Liver (tissue), 3 donors: Measurements from ENCODE around the gene GTPBP3.

Experiments used
- ATF3 ChIP-seq: IDR thresholded peaks from 2 replicates; pipeline ENCODE4 v1.6.1; 2016; ENCODE audit warnings: antibody characterized with exemption
- CTCF ChIP-seq: fragments of 150-350 bp; IDR thresholded peaks from 2 replicates; pipeline ENCODE4 v1.5.1; 2017; ENCODE audit warnings: improper control_type of control experiment, low read depth, low read length; ENCODE audit not compliant: missing input control
- EGR1 ChIP-seq, 2 donors: IDR thresholded peaks; 2 replicates each; pipeline ENCODE4 v1.6.1; 2016 to 2018; ENCODE audit warnings: antibody characterized with exemption in 2 of 2, low read depth in 2 of 2
- FOXA1 ChIP-seq: IDR thresholded peaks from 2 replicates; pipeline ENCODE4 v1.6.1; 2016; ENCODE audit warnings: antibody characterized with exemption
- GABPA ChIP-seq, 2 donors: IDR thresholded peaks in 1 of 2; conservative IDR thresholded peaks in 1 of 2; 2 replicates each; pipeline ENCODE4 v1.6.1; 2016; ENCODE audit warnings: antibody characterized with exemption in 2 of 2, mild to moderate bottlenecking in 1 of 2, moderate library complexity in 1 of 2
- JUND ChIP-seq, 2 donors: IDR thresholded peaks; 2 replicates each; pipeline ENCODE4 v1.6.1; 2016; ENCODE audit warnings: antibody characterized with exemption in 2 of 2
- MAX ChIP-seq: IDR thresholded peaks from 2 replicates; pipeline ENCODE4 v1.6.1; 2016; ENCODE audit warnings: antibody characterized with exemption
- RAD21 ChIP-seq, 2 donors: IDR thresholded peaks; 2 replicates each; pipeline ENCODE4 v1.6.1; 2016; ENCODE audit warnings: antibody characterized with exemption in 2 of 2, mild to moderate bottlenecking in 2 of 2
- SP1 ChIP-seq: IDR thresholded peaks from 2 replicates; pipeline ENCODE4 v1.6.1; 2018; ENCODE audit warnings: antibody characterized with exemption, mild to moderate bottlenecking
- TAF1 ChIP-seq: conservative IDR thresholded peaks from 2 replicates; pipeline ENCODE4 v1.6.1; 2016; ENCODE audit warnings: antibody characterized with exemption, mild to moderate bottlenecking
- YY1 ChIP-seq: IDR thresholded peaks from 2 replicates; pipeline ENCODE4 v1.6.1; 2016; ENCODE audit warnings: antibody characterized with exemption, mild to moderate bottlenecking
- ZBTB33 ChIP-seq: IDR thresholded peaks from 2 replicates; pipeline ENCODE4 v1.6.1; 2016; ENCODE audit warnings: antibody characterized with exemption
- donor health status: healthy.
- donor health status: healthy.

- TF ChIP-seq CTCF (no peak), SP1 (no peak), RAD21 (IDR thresholded peaks at IDR 0.05) (no peak), ZBTB33 (no peak), JUND (IDR thresholded peaks at IDR 0.05) (no peak), EGR1 (IDR thresholded peaks at IDR 0.05; ENCODE audit: low read depth in 2 of 2) (no peak), GABPA (IDR thresholded peaks at IDR 0.05 in 1 of 2, conservative IDR thresholded peaks at IDR 0.05 in 1 of 2) (no peak), MAX (no peak), YY1 (no peak), ATF3 (no peak), TAF1 (no peak), FOXA1 (no peak)
Observed at GRCh38 chr19:17370026-17370587, 32.8 kb downstream of the GTPBP3 start.
